ENCODE data around the gene ALAD.
"Not testable (repeated sequence)": the region's sequence is repeated elsewhere in the genome, so short reads cannot be mapped to it uniquely, and the experiment has no call there.

Gene ALAD

GRCh38 chr9:113401027-113401792 is at the start of gene ALAD:
TSS of gene ALAD (minus strand) at chr9:113401284. CDS start at chr9:113393559, 7,725 bp downstream.
- peak; percentile 99 to 100 for DNase-seq

GRCh38 chr9:113449376-113449775 is 48.3 kb upstream of the ALAD start:
- no peak for DNase-seq

GRCh38 chr9:113446323-113446740 is 45.2 kb upstream of the ALAD start:
- peak in 1 of 2 donors; percentile 10 for DNase-seq

GRCh38 chr9:113444736-113445135 is 43.7 kb upstream of the ALAD start:
- DNase-seq = no peak

GRCh38 chr9:113437716-113438115 is 36.6 kb upstream of the ALAD start:
- not testable (repeated sequence) for DNase-seq

- no peak for DNase-seq
These were observed 35.8 kb upstream of the ALAD start for GRCh38 chr9:113436728-113437515.

- DNase-seq = no peak
These were observed 30.1 kb upstream of the ALAD start for GRCh38 chr9:113431191-113431590.

- DNase-seq = no peak
These were observed 27.1 kb upstream of the ALAD start for GRCh38 chr9:113428062-113428615.

GRCh38 chr9:113427629-113428028 is 26.5 kb upstream of the ALAD start:
- DNase-seq = no peak

- DNase-seq = no peak
These were observed 25.6 kb upstream of the ALAD start for GRCh38 chr9:113426701-113427100.

- no peak for DNase-seq
These were observed 24.0 kb upstream of the ALAD start for GRCh38 chr9:113425072-113425471.

GRCh38 chr9:113421726-113422125 is 20.6 kb upstream of the ALAD start:
- DNase-seq = no peak

- no peak for DNase-seq
These were observed 16.3 kb upstream of the ALAD start for GRCh38 chr9:113417370-113417769.

- DNase-seq = no peak
These were observed 15.2 kb upstream of the ALAD start for GRCh38 chr9:113416149-113416721.

GRCh38 chr9:113410207-113410864 is 9.3 kb upstream of the ALAD start, which contains the start of the genes C9orf43 and POLE3:
TSS of gene C9orf43 (plus strand) at chr9:113410747. CDS start at chr9:113413494, 2,747 bp downstream.
TSS of gene POLE3 (minus strand) at chr9:113410675. CDS start at chr9:113410293, 382 bp downstream.
- peak; percentile 96 for DNase-seq

- DNase-seq = no peak
These were observed 8.8 kb upstream of the ALAD start for GRCh38 chr9:113409883-113410206.

- DNase-seq = no peak
These were observed 8.4 kb upstream of the ALAD start for GRCh38 chr9:113409481-113409880.

GRCh38 chr9:113406873-113407511 is 5.9 kb upstream of the ALAD start:
- DNase-seq = peak; percentile 53 to 56

GRCh38 chr9:113406353-113406752 is 5.3 kb upstream of the ALAD start:
- not testable (repeated sequence) for DNase-seq

- DNase-seq = no peak
These were observed 2.6 kb upstream of the ALAD start for GRCh38 chr9:113403646-113404045.

- DNase-seq = no peak
These were observed 1.4 kb downstream of the ALAD start for GRCh38 chr9:113399646-113400200.

GRCh38 chr9:113398796-113399195 is 2.3 kb downstream of the ALAD start:
- no peak for DNase-seq

Data from stimulated activated CD4-positive, alpha-beta T cell treated with anti-CD3 and anti-CD28 coated beads, Interleukin-2, amount 100 ng/mL, for 24 hours (primary cell).